Mesothelial cell of epicardium (in vitro differentiated cells): Measurements from ENCODE around the gene FBXW2. TPM values are rescaled to one million over a fixed set of nuclear protein-coding genes. Genes with fewer than 3 reads are reported as not detected.

ENCODE experiments used
- DNase-seq, 2 experiments: peaks; one replicate each; pipeline ENCODE4 v3.0.0; 2021; ENCODE audit warnings: low spot score in 2 of 2; ENCODE audit not compliant: unreplicated experiment in 2 of 2
- H3K27ac Mint-ChIP-seq: 2 replicates; pipeline ENCODE4 v1.8.0; 2021; ENCODE audit warnings: mixed read lengths
- H3K27me3 Mint-ChIP-seq: 2 replicates; pipeline ENCODE4 v1.8.0; 2021; ENCODE audit warnings: low read depth, mixed read lengths
- H3K36me3 Mint-ChIP-seq: 2 replicates; pipeline ENCODE4 v1.8.0; 2021; ENCODE audit warnings: mixed read lengths
- H3K4me1 Mint-ChIP-seq: 2 replicates; pipeline ENCODE4 v1.8.0; 2021; ENCODE audit warnings: mixed read lengths
- H3K4me3 Mint-ChIP-seq: 2 replicates; pipeline ENCODE4 v1.8.0; 2021; ENCODE audit warnings: mild to moderate bottlenecking, moderate library complexity, mixed read lengths
- H3K9me3 Mint-ChIP-seq: 2 replicates; pipeline ENCODE4 v1.8.0; 2021; ENCODE audit warnings: mixed read lengths
- total RNA-seq: library from RNA; stranded (reverse); gene quantifications from 3 replicates; pipeline ENCODE4 v1.2.1, GENCODE V29; 2021
- TF ChIP-seq, protein P1 (sequence below): fragments of 200-600 bp; sonication (generic); IDR thresholded peaks from one replicate; pipeline ENCODE4 v1.5.0; 2021; ENCODE audit warnings: antibody characterized with exemption; ENCODE audit not compliant: unreplicated experiment

The FBXW2 gene
- total RNA-seq, 1 donor from 2014 or later: 67.5 TPM

DNA sequence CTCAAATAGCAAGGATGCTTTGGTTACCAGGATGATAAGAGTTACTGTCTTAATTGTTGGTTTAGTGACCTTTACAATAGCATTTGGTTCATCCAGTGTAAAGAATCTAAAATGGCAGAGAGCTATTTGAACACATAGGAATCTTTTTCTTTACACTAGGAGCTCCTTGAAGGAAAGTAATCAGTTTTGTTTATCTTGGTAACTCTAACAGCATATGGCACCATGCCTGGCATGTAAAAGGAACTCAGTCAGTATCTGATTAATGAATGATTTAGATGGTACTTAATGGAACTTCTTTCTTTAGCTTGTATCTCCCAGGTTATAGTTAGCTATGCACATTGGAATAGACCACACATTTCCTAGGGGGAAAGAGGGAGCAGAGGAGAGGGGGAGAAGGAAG lies 39.6 kb upstream of the FBXW2 start:
- TF ChIP-seq, protein P1, sequence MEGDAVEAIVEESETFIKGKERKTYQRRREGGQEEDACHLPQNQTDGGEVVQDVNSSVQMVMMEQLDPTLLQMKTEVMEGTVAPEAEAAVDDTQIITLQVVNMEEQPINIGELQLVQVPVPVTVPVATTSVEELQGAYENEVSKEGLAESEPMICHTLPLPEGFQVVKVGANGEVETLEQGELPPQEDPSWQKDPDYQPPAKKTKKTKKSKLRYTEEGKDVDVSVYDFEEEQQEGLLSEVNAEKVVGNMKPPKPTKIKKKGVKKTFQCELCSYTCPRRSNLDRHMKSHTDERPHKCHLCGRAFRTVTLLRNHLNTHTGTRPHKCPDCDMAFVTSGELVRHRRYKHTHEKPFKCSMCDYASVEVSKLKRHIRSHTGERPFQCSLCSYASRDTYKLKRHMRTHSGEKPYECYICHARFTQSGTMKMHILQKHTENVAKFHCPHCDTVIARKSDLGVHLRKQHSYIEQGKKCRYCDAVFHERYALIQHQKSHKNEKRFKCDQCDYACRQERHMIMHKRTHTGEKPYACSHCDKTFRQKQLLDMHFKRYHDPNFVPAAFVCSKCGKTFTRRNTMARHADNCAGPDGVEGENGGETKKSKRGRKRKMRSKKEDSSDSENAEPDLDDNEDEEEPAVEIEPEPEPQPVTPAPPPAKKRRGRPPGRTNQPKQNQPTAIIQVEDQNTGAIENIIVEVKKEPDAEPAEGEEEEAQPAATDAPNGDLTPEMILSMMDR: no peak
- Mint-ChIP-seq H3K9me3 (no peaks in the 10 kb centered on the region), H3K27ac (no peak overlapping the region), H3K4me3 (no peak overlapping the region), H3K27me3 (no peaks in the 10 kb centered on the region), H3K36me3 (peaks cover 48% of the 10 kb centered on the region), H3K4me1 (no peaks in the 10 kb centered on the region)
- DNase-seq: no peak

GRCh38 chr9:120830865-120831264 lies 37.6 kb upstream of the FBXW2 start:
- H3K27ac Mint-ChIP-seq: no peak overlapping the region
- DNase-seq: no peak
- no peaks in the 10 kb centered on the region for H3K4me1 Mint-ChIP-seq
- H3K9me3 Mint-ChIP-seq: peaks cover 8% of the 10 kb centered on the region
- no peak overlapping the region for H3K4me3 Mint-ChIP-seq
- H3K36me3 Mint-ChIP-seq: peaks cover 59% of the 10 kb centered on the region
- no peaks in the 10 kb centered on the region for H3K27me3 Mint-ChIP-seq
- TF ChIP-seq, protein P1: no peak

DNA sequence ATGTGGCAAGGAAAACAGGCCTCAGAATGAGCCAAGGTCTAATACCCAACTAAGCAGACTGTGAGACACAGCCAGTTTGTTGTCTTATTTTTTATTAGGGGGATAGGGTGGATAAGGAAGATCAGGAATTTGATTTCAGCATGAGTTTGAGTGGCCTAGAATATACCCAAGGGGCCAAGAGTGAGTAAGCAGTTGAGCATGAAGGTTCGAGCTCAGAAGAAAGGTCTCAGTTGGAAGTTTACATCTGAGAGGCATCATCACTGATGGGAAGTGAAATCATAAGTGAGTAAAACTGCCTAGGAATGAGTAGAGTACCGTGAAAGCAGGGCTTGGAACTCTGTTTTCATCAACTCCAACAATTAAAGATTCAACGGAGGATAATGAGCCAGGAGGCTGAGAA lies 36.9 kb upstream of the FBXW2 start:
- Mint-ChIP-seq H3K4me3 (no peak overlapping the region), H3K27ac (no peak overlapping the region), H3K4me1 (no peaks in the 10 kb centered on the region), H3K27me3 (no peaks in the 10 kb centered on the region), H3K9me3 (peaks cover 11% of the 10 kb centered on the region), H3K36me3 (peaks cover 62% of the 10 kb centered on the region)
- TF ChIP-seq, protein P1: no peak
- DNase-seq: no peak

DNA sequence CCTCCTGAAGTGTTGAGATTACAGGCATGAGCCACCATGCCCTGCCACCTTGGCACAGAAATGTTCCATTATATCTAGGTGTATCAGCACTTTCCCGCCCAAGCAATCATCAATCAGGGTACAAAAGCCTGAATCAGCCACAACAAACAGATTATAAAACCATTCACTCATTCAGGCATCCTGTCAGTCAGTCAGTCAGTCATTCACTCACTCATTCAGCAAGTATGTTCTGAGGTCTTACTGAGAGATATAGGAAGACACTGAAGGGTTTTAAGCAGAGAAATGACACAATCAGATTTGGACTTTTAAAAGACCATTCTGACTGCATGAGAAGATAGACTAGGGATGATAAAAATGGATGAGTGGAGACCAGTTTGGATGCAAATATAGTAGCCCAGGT lies 36.4 kb upstream of the FBXW2 start:
- Mint-ChIP-seq H3K27ac (no peak overlapping the region), H3K27me3 (no peaks in the 10 kb centered on the region), H3K36me3 (peaks cover 64% of the 10 kb centered on the region), H3K4me3 (no peak overlapping the region), H3K9me3 (peaks cover 13% of the 10 kb centered on the region), H3K4me1 (no peaks in the 10 kb centered on the region)
- TF ChIP-seq, protein P1: no peak
- no peak for DNase-seq

- TF ChIP-seq, protein P1: no peak
- Mint-ChIP-seq H3K4me1 (no peaks in the 10 kb centered on the region), H3K27ac (no peak overlapping the region), H3K27me3 (no peaks in the 10 kb centered on the region), H3K36me3 (peaks cover 63% of the 10 kb centered on the region), H3K4me3 (no peak overlapping the region), H3K9me3 (peaks cover 4% of the 10 kb centered on the region)
- DNase-seq: no peak
Measured at GRCh38 chr9:120820095-120820494, 26.9 kb upstream of the FBXW2 start.

DNA sequence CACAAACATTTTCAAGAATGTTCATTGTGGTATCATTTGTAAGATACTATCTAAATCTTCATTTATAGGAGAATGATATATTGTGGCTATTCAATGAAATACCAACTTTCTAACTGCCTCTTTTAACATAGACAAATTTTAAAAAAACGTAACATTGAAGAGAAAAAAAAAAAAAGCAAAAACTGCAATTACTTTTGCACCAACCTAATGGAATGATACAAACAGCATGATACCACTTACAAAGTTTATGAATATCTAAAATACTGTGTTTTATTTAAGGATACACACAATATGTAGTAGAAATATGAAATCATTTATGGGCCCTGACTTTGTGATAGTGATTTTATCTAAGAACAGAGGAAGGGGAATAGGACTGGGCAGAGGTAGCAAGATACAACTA lies 25.4 kb upstream of the FBXW2 start:
- H3K4me3 Mint-ChIP-seq: no peak overlapping the region
- H3K4me1 Mint-ChIP-seq: no peaks in the 10 kb centered on the region
- no peaks in the 10 kb centered on the region for H3K9me3 Mint-ChIP-seq
- peak overlapping the region; percentile 67 for H3K27ac Mint-ChIP-seq
- no peaks in the 10 kb centered on the region for H3K27me3 Mint-ChIP-seq
- no peak for DNase-seq
- TF ChIP-seq, protein P1: no peak
- peaks cover 52% of the 10 kb centered on the region for H3K36me3 Mint-ChIP-seq
